Measurements from ENCODE around the gene RASGRF2. TPM values are rescaled to one million over a fixed set of nuclear protein-coding genes. Genes with fewer than 3 reads are reported as not detected.

Gene RASGRF2
- total RNA-seq, 4 donors from 2014 or later = 2.0 to 3.6 (median 2.8) TPM

- no peak for DNase-seq
- Histone ChIP-seq H3K9me3 (no peaks in the 10 kb centered on the region), H3K4me1 (no peaks in the 10 kb centered on the region), H3K36me3 (no peaks in the 10 kb centered on the region), H3K27me3 (no peaks in the 10 kb centered on the region), H3K4me3 (no peak overlapping the region), H3K27ac (no peak overlapping the region)
- TF ChIP-seq POLR2A (IDR thresholded peaks at IDR 0.05) = no peak
- TF ChIP-seq EP300 (IDR thresholded peaks at IDR 0.05; ENCODE audit: low read depth) = no peak
- no peak for TF ChIP-seq POLR2AphosphoS5 (IDR thresholded peaks at IDR 0.05)
- no peak for TF ChIP-seq CTCF (IDR thresholded peaks at IDR 0.05)
- in situ Hi-C loops (cut with MboI; ENCODE audit: low pct_ligation_motif_present in 1 of 4, low pct_unique_long_range_greater_than_20kb in 1 of 4, low sequenced_read_pairs in 3 of 4) = no loop called here
- 59 to 62% methylated on average over 3 of the region's 3 CpGs for WGBS, 2 donors (ENCODE audit: low coverage in 1 of 2)
- intact Hi-C loops (cut with DNase I; ENCODE audit: low total_unique reads) = no loop called here
Measured at GRCh38 chr5:80935811-80936385, 24.3 kb upstream of the RASGRF2 start.

GRCh38 chr5:80936881-80937280, 23.3 kb upstream of the RASGRF2 start:
- no peaks in the 10 kb centered on the region for H3K9me3 ChIP-seq
- H3K27ac ChIP-seq = no peak overlapping the region
- 85% methylated on average over 3 of the region's 3 CpGs; no CpG with 5 or more reads in 1 of the 2 donors for WGBS, 2 donors (ENCODE audit: low coverage in 1 of 2)
- intact Hi-C loops (cut with DNase I; ENCODE audit: low total_unique reads) (no loop called here), in situ Hi-C loops (cut with MboI; ENCODE audit: low pct_ligation_motif_present in 1 of 4, low pct_unique_long_range_greater_than_20kb in 1 of 4, low sequenced_read_pairs in 3 of 4) (no loop called here)
- no peaks in the 10 kb centered on the region for H3K27me3 ChIP-seq
- no peaks in the 10 kb centered on the region for H3K36me3 ChIP-seq
- H3K4me1 ChIP-seq = no peaks in the 10 kb centered on the region
- no peak for DNase-seq
- H3K4me3 ChIP-seq = no peak overlapping the region
- TF ChIP-seq POLR2AphosphoS5 (IDR thresholded peaks at IDR 0.05) (no peak), CTCF (IDR thresholded peaks at IDR 0.05) (no peak), EP300 (IDR thresholded peaks at IDR 0.05; ENCODE audit: low read depth) (no peak), POLR2A (IDR thresholded peaks at IDR 0.05) (no peak)

GRCh38 chr5:80937584-80938356, 22.4 kb upstream of the RASGRF2 start:
- intact Hi-C loops (cut with DNase I; ENCODE audit: low total_unique reads) = no loop called here
- Histone ChIP-seq H3K27ac (no peak overlapping the region), H3K4me3 (no peak overlapping the region), H3K4me1 (no peaks in the 10 kb centered on the region), H3K9me3 (no peaks in the 10 kb centered on the region), H3K27me3 (no peaks in the 10 kb centered on the region), H3K36me3 (no peaks in the 10 kb centered on the region)
- no peak for DNase-seq
- 65 to 75% methylated on average over 9 of the region's 9 CpGs for WGBS, 2 donors (ENCODE audit: low coverage in 1 of 2)
- TF ChIP-seq CTCF (IDR thresholded peaks at IDR 0.05) (no peak), EP300 (IDR thresholded peaks at IDR 0.05; ENCODE audit: low read depth) (no peak), POLR2AphosphoS5 (IDR thresholded peaks at IDR 0.05) (no peak), POLR2A (IDR thresholded peaks at IDR 0.05) (no peak)
- in situ Hi-C loops (cut with MboI; ENCODE audit: low pct_ligation_motif_present in 1 of 4, low pct_unique_long_range_greater_than_20kb in 1 of 4, low sequenced_read_pairs in 3 of 4) = no loop called here

GRCh38 chr5:80941496-80941895, 18.7 kb upstream of the RASGRF2 start:
- Histone ChIP-seq H3K27me3 (no peaks in the 10 kb centered on the region), H3K4me1 (no peaks in the 10 kb centered on the region), H3K36me3 (no peaks in the 10 kb centered on the region), H3K9me3 (no peaks in the 10 kb centered on the region), H3K27ac (no peak overlapping the region), H3K4me3 (no peak overlapping the region)
- no peak for TF ChIP-seq EP300 (IDR thresholded peaks at IDR 0.05; ENCODE audit: low read depth)
- TF ChIP-seq POLR2A (IDR thresholded peaks at IDR 0.05) = no peak
- TF ChIP-seq CTCF (IDR thresholded peaks at IDR 0.05) = no peak
- no peak for TF ChIP-seq POLR2AphosphoS5 (IDR thresholded peaks at IDR 0.05)
- in situ Hi-C loops (cut with MboI; ENCODE audit: low pct_ligation_motif_present in 1 of 4, low pct_unique_long_range_greater_than_20kb in 1 of 4, low sequenced_read_pairs in 3 of 4) (no loop called here), intact Hi-C loops (cut with DNase I; ENCODE audit: low total_unique reads) (no loop called here)
- no peak for DNase-seq
- 82% methylated on average over 1 of the region's 1 CpG; no CpG with 5 or more reads in 1 of the 2 donors for WGBS, 2 donors (ENCODE audit: low coverage in 1 of 2)

Data from transverse colon (tissue), 4 donors.